HG03342 (cell line): ENCODE results near the gene BMPR1B.
"Not testable (repeated sequence)": the region's sequence is repeated elsewhere in the genome, so short reads cannot be mapped to it uniquely, and the experiment has no call there.

ENCODE experiments used
- ATAC-seq: cut with Tn5 transposase; IDR thresholded peaks from one replicate; pipeline ENCODE4 v1.9.1; 2021; ENCODE audit warnings: mild to moderate bottlenecking, moderate library complexity; ENCODE audit not compliant: unreplicated experiment

Gene BMPR1B

GRCh38 chr4:95122001-95122400 lies 364.2 kb downstream of the BMPR1B start:
- no peak for ATAC-seq

GRCh38 chr4:95124906-95125504 lies 367.2 kb downstream of the BMPR1B start:
- no peak for ATAC-seq

DNA sequence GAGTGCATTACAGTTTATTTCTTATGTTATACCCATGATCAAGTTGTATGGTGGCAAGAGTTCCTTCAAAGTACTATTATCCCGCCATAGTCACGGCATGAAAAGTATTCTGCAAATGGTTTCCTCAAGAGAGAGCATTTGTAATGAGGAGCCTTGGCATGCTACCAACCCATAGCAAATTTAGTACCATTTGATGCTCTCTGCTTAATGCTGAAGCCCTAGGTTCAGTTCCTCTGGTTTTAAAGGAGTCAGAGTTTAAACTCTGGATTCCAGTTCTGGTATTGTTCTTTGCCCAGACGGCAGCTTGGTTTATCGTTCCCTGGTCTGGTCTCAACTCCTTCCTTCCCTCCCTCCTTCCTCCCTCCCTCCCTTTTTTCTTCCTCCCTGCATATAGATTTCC lies 371.3 kb downstream of the BMPR1B start:
- no peak for ATAC-seq

GRCh38 chr4:95129821-95130311 lies 372.1 kb downstream of the BMPR1B start:
- peak; percentile 47 for ATAC-seq

- not testable (repeated sequence) for ATAC-seq
Observed at GRCh38 chr4:95134016-95134415, 376.3 kb downstream of the BMPR1B start.

DNA sequence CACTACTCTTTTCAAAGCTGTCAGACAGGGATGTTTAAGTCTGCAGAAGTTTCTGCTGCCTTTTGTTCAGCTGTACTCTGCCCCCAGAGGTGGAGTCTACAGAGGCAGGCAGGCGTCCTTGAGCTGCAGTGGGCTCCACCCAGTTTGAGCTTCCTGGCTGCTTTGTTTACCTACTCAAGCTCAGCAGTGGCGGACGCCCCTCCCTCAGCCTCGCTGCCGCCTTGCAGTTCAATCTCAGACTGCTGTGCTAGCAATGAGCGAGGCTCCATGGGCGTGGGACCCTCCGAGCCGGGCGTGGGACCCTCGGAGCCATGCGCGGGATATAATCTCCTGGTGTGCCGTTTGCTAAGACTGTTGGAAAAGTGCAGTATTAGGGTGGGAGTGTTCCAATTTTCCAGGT lies 381.7 kb downstream of the BMPR1B start:
- ATAC-seq: not testable (repeated sequence)

GRCh38 chr4:95141361-95141760 lies 383.6 kb downstream of the BMPR1B start:
- no peak for ATAC-seq

- no peak for ATAC-seq
Observed at GRCh38 chr4:95142932-95143331, 385.2 kb downstream of the BMPR1B start.

DNA sequence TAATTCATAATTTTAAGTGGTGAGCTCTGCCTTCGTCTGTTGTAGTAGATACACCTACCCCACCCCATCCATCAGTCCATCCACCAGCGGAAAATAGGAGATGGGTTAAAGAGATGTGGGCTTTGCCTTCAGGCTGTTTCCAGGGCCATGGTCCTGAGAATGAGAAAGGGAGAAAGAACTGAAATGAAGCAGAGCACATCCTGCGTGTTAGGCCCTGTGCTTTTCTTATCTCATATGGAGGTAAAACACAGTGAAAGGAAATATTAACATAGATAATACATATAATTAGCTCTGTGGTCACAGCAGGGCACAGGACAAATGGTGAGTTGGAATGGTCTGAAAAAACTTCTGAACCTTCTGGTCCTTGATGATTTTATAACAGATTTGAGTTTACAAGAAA lies 393.5 kb downstream of the BMPR1B start:
- ATAC-seq: no peak

- no peak for ATAC-seq
Observed at GRCh38 chr4:95153182-95153581, 395.4 kb downstream of the BMPR1B start.

- peak; percentile 69 for ATAC-seq
Observed at GRCh38 chr4:95155759-95156451, 398.1 kb downstream of the BMPR1B start.

- no peak for ATAC-seq
Observed at GRCh38 chr4:95156452-95156765, 398.7 kb downstream of the BMPR1B start.

GRCh38 chr4:95157596-95157995 lies 399.8 kb downstream of the BMPR1B start:
- ATAC-seq: no peak

DNA sequence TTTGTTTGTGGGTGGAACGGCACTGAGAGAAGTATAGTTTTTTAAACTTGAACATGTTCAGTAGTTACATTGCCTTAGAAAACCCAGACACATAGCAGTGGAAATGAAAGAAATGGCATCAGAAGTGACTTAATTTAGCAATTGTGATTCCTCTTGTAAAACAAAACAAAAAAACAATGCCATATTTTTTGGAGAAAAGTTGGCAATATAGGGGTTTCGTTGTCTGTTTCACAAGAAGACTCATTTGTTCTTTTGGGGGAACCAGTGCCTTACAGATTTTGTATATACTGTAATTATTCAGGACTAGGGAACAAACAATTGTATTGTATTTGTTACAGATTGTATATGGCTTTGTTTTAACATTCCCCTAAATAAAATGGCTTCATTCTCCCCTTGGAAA lies 400.3 kb downstream of the BMPR1B start:
- no peak for ATAC-seq

DNA sequence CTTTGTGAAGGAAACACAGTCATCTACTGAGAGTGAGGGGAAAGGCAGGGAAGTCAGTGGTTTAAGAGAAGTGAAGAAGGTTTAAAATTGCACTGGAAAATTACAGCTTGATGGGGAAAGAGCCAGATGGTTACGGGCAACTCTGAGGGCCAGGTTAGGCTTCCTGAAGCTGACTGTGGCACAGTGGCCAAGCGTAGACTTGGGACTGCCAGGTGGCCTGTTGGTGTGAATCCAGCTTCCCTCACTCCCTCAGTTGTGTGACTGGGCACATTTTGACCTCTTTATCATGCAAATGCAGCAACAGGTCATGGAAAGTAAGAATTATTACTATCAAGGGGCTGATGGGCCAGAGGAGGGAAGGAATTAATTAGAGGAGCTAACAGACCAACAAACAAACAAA lies 400.9 kb downstream of the BMPR1B start:
- ATAC-seq: no peak

DNA sequence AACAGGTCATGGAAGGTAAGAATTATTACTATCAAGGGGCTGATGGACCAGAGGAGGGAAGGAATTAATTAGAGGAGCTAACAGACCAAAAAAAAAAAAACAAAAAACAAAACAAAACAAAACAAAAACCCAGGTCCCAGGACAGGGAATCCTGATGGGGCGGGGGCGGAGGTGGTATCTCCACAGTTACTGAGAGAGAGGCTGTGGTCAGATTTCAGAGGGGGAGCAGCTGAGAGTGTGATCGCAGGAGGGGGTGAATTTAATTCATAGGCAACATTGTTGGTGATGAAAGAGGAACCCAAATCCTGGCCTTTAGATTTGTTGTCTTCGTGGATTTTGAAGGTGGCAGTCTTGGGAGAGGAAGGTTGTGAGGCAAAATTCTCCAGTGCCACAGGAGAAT lies 401.6 kb downstream of the BMPR1B start:
- ATAC-seq: no peak

DNA sequence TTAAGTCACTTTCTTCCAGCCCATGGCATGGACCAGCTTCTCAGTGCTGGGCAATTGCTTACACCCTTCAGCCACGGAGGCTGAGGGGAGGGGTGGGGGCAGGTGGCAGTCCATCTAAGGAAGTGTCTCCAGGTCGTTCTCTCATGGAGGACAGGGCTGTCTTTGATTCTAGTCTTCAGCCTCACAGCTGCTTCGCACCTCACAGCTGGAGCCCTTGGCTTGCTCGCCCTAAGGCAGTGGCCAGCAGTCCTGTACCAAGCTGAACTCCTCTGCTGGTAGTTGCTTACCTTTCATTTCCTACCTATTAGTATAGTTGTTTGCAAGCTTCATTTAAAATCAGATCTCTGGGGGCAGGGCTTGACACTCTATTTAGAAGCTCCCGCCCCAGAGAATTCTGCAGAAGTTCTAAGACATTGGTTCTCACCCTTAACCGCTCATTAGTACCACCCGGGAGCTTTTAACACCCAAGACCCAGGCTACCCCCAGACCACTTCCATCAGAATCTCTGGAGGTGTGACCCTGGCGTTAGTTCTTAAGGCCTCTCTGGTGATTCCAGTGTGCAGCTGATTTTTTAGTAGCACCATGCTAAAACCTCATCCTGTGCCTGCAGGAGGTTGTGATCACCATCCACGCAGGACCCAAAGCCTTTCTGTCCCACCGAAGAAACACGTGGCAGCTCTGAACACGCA lies 404.2 kb downstream of the BMPR1B start:
- no peak for ATAC-seq

DNA sequence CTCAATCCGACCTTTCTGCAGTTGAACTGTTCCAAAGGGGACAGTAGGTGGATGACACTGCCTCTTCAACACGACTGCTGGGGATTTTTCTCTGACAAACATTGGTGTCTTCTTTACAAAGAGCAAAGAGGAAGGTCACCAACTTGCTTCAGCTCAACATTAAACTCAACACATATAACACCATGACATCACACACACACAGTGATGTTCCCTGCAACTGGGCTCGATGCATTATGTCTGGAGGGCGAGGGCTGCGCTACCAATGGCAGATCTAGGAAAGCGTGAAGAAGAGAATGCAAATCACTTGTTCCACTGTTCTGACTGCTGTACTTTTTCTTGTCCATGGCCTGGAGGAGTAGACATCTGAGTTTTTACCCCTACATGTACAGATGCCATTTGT lies 405.1 kb downstream of the BMPR1B start:
- ATAC-seq: no peak

GRCh38 chr4:95165926-95166524 lies 408.3 kb downstream of the BMPR1B start:
- ATAC-seq: peak; percentile 87

- no peak for ATAC-seq
Observed at GRCh38 chr4:95167805-95168204, 410.1 kb downstream of the BMPR1B start.

DNA sequence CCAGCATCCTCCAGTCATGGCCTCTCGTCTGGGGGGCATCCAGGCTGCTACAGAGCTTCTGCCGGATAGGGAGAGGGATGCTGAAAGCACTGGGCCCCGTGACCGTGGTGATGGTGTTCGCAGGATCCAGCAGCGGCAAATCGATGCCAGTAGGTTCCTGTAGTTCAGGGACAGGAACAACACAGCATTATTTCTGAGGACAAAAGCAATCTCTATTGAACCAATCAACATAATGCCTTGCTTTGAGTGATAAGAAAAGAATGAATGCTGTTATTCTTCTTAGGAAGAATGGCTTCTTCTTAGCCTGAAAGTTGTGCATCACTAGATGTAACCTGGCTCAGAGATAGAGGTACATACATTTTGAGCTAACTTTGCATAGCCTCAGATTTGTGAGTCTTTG lies 412.4 kb downstream of the BMPR1B start:
- ATAC-seq: no peak

DNA sequence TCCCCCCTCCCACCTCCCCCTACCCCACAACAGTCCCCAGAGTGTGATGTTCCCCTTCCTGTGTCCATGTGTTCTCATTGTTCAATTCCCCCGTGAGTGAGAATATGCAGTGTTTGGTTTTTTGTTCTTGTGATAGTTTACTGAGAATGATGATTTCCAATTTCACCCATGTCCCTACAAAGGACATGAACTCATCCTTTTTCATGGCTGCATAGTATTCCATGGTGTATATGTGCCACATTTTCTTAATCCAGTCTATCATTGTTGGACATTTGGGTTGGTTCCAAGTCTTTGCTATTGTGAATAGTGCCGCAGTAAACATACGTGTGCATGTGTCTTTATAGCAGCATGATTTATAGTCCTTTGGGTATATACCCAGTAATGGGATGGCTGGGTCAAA lies 413.6 kb downstream of the BMPR1B start:
- ATAC-seq: not testable (repeated sequence)
